Measurements from ENCODE around the gene DUSP9.
"Not testable (repeated sequence)": the region's sequence is repeated elsewhere in the genome, so short reads cannot be mapped to it uniquely, and the experiment has no call there.

DNA sequence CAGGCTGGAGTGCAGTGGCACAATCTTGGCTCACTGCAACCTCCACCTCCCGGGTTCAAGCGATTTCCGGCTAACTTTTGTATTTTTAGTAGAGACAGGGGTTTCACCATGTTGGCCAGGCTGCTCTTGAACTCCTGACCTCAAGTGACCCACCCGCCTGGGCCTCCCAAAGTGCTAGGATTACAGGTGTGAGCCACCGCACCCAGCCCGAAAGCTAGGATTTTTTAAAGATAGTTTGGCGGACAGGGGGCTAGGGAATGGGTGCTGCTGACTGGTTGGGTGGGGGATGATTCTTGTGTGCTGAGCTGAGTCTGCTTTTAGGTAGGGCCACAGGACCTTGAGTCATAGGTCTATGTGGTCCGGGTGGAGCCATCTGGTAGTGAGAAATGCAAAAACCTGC lies 36.5 kb downstream of the DUSP9 start:
- TF ChIP-seq, protein P1, sequence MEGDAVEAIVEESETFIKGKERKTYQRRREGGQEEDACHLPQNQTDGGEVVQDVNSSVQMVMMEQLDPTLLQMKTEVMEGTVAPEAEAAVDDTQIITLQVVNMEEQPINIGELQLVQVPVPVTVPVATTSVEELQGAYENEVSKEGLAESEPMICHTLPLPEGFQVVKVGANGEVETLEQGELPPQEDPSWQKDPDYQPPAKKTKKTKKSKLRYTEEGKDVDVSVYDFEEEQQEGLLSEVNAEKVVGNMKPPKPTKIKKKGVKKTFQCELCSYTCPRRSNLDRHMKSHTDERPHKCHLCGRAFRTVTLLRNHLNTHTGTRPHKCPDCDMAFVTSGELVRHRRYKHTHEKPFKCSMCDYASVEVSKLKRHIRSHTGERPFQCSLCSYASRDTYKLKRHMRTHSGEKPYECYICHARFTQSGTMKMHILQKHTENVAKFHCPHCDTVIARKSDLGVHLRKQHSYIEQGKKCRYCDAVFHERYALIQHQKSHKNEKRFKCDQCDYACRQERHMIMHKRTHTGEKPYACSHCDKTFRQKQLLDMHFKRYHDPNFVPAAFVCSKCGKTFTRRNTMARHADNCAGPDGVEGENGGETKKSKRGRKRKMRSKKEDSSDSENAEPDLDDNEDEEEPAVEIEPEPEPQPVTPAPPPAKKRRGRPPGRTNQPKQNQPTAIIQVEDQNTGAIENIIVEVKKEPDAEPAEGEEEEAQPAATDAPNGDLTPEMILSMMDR (IDR thresholded peaks at IDR 0.05): not testable (repeated sequence)
- TF ChIP-seq POLR2AphosphoS5 (IDR thresholded peaks at IDR 0.05): not testable (repeated sequence)
